NB4 (cell line): Measurements from ENCODE around the gene KRTAP5-7.

Experiments used
- DNase-seq: peaks from one replicate; pipeline ENCODE4 v3.0.0; 2010; ENCODE audit warnings: low read depth
- H3K4me3 ChIP-seq: one replicate; pipeline ENCODE4 v1.5.1; 2011; ENCODE audit warnings: mild to moderate bottlenecking, low read depth, low read length, moderate library complexity
- MYC ChIP-seq: IDR thresholded peaks from 2 replicates; pipeline ENCODE4 v1.6.1; 2011; ENCODE audit warnings: low read depth, low read length
- POLR2A ChIP-seq: IDR thresholded peaks from 2 replicates; pipeline ENCODE4 v1.6.1; 2011; ENCODE audit warnings: mild to moderate bottlenecking; ENCODE audit not compliant: insufficient read length; ENCODE audit errors: extremely low read depth
- TF ChIP-seq, protein P1 (sequence below): IDR thresholded peaks from one replicate; pipeline ENCODE4 v1.5.1; 2012; ENCODE audit warnings: low read depth, low read length
- TF ChIP-seq, protein P2 (sequence below): IDR thresholded peaks from 2 replicates; pipeline ENCODE4 v1.6.1; 2011; ENCODE audit warnings: low read depth, low read length

Gene KRTAP5-7

DNA sequence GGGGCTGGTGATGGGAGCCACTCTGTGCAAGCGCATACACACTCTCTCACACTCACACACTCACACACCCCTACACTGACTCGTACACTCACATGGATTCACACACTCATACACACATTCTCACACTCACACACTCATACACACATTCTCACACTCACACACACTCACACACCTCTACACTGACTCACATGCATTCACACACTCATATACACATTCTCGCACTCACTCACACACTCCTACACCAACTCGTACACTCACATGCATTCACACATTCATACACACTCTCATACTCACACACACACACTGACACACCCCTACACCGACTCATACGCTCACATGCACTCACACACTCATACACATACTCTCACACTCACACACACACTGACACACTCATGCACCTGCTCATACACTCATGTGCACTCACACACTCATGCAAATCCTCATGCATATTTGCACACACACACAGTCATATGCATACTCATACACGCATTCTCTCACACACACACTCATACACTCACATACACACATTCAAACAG lies 50.5 kb downstream of the KRTAP5-7 start:
- no peak for DNase-seq
- TF ChIP-seq MYC, result no peak
- TF ChIP-seq, protein P1, sequence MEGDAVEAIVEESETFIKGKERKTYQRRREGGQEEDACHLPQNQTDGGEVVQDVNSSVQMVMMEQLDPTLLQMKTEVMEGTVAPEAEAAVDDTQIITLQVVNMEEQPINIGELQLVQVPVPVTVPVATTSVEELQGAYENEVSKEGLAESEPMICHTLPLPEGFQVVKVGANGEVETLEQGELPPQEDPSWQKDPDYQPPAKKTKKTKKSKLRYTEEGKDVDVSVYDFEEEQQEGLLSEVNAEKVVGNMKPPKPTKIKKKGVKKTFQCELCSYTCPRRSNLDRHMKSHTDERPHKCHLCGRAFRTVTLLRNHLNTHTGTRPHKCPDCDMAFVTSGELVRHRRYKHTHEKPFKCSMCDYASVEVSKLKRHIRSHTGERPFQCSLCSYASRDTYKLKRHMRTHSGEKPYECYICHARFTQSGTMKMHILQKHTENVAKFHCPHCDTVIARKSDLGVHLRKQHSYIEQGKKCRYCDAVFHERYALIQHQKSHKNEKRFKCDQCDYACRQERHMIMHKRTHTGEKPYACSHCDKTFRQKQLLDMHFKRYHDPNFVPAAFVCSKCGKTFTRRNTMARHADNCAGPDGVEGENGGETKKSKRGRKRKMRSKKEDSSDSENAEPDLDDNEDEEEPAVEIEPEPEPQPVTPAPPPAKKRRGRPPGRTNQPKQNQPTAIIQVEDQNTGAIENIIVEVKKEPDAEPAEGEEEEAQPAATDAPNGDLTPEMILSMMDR, result no peak
- TF ChIP-seq, protein P2, sequence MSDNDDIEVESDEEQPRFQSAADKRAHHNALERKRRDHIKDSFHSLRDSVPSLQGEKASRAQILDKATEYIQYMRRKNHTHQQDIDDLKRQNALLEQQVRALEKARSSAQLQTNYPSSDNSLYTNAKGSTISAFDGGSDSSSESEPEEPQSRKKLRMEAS, result no peak
- TF ChIP-seq POLR2A, result no peak
- H3K4me3 ChIP-seq, result no peak overlapping the region
